ENCODE results near the gene KCP. TPM values are rescaled to one million over a fixed set of nuclear protein-coding genes. Genes with fewer than 3 reads are reported as not detected.

The KCP gene
- total and polyA plus RNA-seq, 8 donors = 0.08 to 0.95 (median 0.35) TPM

DNA sequence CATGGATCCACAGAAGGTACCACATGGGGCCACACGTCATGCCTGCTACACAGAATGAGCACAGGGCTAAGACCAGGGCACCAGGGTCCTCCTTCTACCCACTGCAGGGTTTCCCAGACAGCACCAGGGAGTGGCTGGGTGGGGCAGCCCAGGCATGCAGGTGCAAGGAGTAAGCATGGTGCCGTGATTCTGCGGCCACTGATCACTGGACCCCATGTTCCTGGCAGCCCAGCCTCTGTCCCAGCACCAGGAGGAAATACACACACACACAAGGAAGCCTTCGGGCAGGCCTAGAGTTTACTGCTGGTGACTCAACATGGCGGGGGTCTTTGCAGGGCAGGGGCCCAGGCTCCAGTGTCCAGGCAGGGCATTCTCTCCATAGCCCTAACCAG lies 33.9 kb downstream of the KCP start:
- DNase-seq (peak in 2 of 6 donors; percentile 39), FAIRE-seq (no peak), ATAC-seq (no peak)
- Histone ChIP-seq H3K4me1 (no peaks in the 10 kb centered on the region), H3K27me3 (no peaks in the 10 kb centered on the region), H3K9me3 (no peaks in the 10 kb centered on the region), H3K36me3 (no peaks in the 10 kb centered on the region), H3K4me3 (no peak overlapping the region), H3K27ac (no peak overlapping the region)
- TF ChIP-seq, protein P1, sequence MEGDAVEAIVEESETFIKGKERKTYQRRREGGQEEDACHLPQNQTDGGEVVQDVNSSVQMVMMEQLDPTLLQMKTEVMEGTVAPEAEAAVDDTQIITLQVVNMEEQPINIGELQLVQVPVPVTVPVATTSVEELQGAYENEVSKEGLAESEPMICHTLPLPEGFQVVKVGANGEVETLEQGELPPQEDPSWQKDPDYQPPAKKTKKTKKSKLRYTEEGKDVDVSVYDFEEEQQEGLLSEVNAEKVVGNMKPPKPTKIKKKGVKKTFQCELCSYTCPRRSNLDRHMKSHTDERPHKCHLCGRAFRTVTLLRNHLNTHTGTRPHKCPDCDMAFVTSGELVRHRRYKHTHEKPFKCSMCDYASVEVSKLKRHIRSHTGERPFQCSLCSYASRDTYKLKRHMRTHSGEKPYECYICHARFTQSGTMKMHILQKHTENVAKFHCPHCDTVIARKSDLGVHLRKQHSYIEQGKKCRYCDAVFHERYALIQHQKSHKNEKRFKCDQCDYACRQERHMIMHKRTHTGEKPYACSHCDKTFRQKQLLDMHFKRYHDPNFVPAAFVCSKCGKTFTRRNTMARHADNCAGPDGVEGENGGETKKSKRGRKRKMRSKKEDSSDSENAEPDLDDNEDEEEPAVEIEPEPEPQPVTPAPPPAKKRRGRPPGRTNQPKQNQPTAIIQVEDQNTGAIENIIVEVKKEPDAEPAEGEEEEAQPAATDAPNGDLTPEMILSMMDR (IDR thresholded peaks at IDR 0.05) = no peak
- intact Hi-C loops (cut with DNase I) = loop anchor here in 2 of 3 donors (5.0 to 10.0 kb wide), 2 partner anchors 262 to 399 kb away; partner anchors contain the start of gene METTL2B (in 1 of the 2)
- 81 to 86% methylated on average over 5 of the region's 5 CpGs for WGBS, 2 donors

DNA sequence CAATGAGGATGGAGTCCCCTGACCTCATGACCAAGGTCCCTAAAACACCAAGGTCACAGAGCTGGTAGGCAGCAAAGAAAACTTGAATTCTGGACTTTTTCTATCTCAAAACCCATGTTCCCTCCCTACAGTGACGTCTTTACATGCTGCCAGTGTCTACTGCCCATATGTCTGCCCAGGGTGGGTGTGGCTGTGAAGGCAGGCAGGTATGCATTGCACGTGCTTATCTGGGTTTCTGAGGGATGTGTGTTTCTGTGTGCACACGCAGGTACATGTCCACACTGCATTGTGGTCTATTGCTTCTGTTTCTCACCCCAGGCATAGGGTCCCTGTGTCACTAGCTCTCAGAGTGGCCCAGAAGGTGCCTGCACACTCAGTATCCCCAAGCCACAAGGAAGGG lies 34.4 kb downstream of the KCP start:
- DNase-seq = peak in 1 of 6 donors; percentile 13
- FAIRE-seq = no peak
- Histone ChIP-seq H3K27me3 (no peaks in the 10 kb centered on the region), H3K9me3 (no peaks in the 10 kb centered on the region), H3K4me3 (no peak overlapping the region), H3K27ac (no peak overlapping the region), H3K36me3 (no peaks in the 10 kb centered on the region), H3K4me1 (no peaks in the 10 kb centered on the region)
- 46 to 56% methylated on average over 3 of the region's 3 CpGs for WGBS, 2 donors
- TF ChIP-seq, protein P1 (IDR thresholded peaks at IDR 0.05) = no peak
- no peak for ATAC-seq
- intact Hi-C loops (cut with DNase I) = loop anchor here in 2 of 3 donors (5.0 to 10.0 kb wide), 2 partner anchors 261 to 399 kb away; partner anchors contain the start of gene METTL2B (in 1 of the 2)

DNA sequence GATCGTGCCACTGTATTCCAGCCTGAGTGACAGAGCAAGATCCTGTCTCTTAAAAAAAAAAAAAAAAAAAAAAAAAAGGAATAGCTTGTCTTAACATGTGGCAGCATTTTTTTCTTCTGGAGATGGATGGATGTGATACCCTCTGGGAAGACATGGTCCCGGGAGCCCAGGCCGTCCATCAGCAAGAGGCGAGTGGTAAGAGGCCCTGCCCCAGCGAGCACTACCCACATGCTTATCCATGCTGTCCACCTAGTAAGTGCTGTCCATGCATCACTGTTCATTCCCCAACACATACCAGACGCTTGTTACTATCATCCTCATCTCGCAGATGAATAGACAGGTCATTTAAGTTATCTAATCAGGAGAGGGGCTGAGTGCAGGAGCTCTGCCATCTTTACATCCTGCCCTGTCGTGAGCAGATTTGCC lies 35.0 kb downstream of the KCP start:
- no peak for ATAC-seq
- FAIRE-seq = no peak
- DNase-seq = peak in 3 of 6 donors; percentile 4 to 27 (median 26)
- TF ChIP-seq, protein P1 (IDR thresholded peaks at IDR 0.05) = no peak
- Histone ChIP-seq H3K9me3 (no peaks in the 10 kb centered on the region), H3K36me3 (no peaks in the 10 kb centered on the region), H3K27me3 (no peaks in the 10 kb centered on the region), H3K4me3 (no peak overlapping the region), H3K27ac (no peak overlapping the region), H3K4me1 (no peaks in the 10 kb centered on the region)
- intact Hi-C loops (cut with DNase I) = loop anchor here in 2 of 3 donors (5.0 to 10.0 kb wide), 2 partner anchors 261 to 398 kb away; partner anchors contain the start of gene METTL2B (in 1 of the 2)
- WGBS, 2 donors = 64 to 71% methylated on average over 8 of the region's 8 CpGs

DNA sequence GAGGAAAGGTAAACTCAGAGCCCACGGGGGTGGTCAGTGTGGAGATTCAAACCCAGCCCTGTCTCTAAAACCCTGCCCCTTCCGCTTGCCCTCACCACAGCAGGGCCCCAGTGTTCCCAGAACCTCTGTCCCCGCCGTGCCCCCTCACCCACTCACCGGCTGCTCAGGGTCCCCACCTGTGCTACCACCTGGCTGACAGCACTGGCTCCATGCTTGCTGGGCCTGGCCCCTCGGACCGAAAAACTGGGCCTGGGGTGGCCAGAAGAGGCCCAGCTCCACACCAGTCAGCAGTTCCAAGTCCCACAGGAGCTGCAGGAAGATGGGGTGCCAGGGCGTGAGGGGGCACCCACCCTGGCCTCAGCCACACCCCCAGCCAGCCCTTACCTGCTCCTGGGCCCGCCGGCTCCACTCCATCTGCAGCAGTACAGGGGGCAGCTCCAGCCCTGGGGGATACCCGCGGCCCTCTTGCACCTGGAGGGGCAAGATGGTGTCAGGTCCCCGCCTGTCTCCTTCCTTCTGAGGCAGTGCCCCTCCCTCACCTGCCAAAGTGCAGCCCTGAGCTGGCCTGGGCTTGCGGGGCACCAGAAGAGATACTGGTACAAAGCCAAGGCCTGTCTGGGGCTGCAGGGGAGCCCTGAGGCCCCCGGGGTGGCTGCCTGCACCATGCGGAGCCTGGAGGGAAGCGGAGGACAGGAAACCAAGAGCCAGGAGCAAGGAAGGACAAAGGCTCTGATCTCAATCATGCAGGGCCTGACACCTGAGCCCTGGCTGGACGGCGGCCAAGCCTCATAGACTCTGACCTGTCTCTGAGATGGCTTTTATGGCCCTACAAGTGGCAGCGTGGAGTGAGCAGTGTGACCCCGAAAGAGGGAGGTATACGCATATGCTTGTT lies 36.1 kb downstream of the KCP start:
- 66 to 70% methylated on average over 22 of the region's 22 CpGs for WGBS, 2 donors
- DNase-seq (peak in 2 of 6 donors; percentile 30 to 64), FAIRE-seq (no peak), ATAC-seq (no peak)
- no peaks in the 10 kb centered on the region for H3K4me1 ChIP-seq
- no peaks in the 10 kb centered on the region for H3K9me3 ChIP-seq
- TF ChIP-seq, protein P1 (IDR thresholded peaks at IDR 0.05) = no peak
- intact Hi-C loops (cut with DNase I) = loop anchor here in 2 of 3 donors (5.0 to 10.0 kb wide), 2 partner anchors 260 to 397 kb away; partner anchors contain the start of gene METTL2B (in 1 of the 2)
- no peak overlapping the region for H3K4me3 ChIP-seq
- H3K36me3 ChIP-seq = no peaks in the 10 kb centered on the region
- H3K27ac ChIP-seq = no peak overlapping the region
- H3K27me3 ChIP-seq = no peaks in the 10 kb centered on the region

All from pancreas (tissue), 10 donors.